NCI-H226 (cell line): ENCODE measurements around the gene CUTC.

Source experiments
- DNase-seq: peaks from one replicate; pipeline ENCODE4 v3.0.0-alpha.2; 2015

Gene CUTC

DNA sequence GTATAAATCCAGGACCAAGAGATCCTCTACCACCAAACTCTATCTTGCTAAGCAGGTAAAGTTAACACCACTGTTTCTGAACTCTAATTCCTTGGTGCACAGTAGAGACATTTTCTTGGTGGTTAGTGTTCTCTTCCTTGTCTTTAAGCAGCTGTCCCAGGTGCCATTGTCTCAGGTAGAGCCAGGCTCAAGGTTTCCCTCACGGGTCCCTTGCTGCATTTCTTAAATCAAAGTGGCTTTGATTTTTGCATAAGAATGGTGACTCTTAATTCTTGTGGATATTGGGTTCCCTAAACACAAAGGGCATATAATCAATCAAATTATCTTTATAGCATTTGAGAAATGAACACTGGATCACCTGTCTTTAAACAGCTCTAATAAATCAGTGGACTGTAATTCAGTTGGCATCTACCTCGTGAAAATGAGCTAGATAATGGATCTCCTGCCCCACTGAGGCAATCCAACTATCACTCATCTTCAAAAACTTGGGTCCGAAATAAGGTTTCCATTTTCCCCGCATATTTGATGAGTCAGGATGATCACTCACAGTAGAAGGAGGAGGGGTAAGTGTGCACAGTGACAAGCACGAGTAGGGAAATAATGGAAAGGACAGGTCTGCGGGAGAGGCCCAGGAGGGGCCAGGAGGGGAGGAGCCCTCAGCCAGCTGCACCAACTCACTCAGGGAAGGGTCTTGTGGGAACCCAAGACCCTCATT lies 52.9 kb downstream of the CUTC start:
- DNase-seq: no peak

DNA sequence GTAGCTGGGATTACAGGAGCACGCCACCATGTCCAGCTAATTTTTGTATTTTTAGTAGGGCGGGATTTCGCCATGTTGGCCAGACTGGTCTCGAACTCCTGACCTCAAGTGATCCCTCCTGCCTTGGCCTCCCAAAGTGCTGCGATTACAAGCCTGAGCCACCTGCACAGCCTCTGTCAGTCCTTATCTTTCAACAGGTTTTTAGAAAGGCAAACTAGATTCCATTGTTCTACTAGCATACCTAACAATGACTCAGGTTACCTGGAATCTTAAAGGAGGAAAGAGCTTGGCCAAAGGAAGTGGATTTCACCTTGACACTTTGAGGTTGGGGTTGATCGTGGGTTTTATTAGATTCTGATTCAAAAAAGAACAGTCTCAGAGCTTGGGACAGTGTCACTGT lies 53.6 kb downstream of the CUTC start:
- peak; percentile 28 for DNase-seq

DNA sequence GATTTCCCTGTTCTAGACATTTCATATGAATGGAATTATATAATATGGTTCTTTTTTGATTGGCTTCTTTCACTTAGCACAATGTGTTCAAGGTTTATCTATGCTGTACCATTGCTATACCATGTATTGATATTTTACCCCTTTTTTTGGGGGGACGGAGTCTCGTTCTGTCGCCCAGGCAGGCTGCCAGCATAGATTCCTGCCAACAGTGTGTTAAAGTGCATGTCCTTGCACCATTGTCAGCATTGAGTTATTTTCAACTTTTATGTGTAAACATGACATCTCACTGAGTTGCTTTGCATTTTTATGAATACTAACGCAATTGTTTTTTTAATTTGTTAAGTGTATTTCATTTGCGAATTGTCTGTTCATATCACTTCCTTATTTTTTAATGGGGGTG lies 55.3 kb downstream of the CUTC start:
- no peak for DNase-seq

DNA sequence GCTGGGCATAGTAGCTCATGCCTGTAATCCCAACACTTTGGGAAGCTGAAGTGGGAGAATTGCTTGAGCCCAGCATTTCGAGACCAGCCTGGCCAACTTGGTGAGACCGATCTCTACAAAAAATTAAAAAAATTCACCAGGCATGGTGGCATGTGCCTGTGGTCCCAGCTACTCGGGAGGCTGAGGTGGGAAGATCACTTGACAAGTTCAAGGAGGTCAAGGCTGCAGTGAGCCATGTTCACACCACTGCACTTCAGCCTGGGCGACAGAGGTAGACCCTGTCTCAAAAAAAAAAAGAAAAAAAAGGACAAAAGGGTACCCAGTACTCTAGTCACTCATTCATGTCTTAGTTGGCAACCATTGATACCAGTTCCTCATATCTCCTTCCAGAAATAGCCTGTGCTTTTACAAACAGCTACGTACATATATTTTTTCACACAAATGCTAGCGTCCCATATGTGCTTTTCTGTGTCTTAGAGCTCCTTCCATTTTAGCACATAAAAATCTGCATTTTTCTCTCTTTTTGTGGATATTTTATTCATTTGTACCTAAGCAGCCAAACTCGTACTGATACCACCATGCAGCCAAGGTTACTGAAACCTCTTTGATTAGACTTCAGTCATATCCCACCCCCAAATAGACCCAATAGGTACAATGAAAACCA lies 55.9 kb downstream of the CUTC start:
- DNase-seq: no peak

DNA sequence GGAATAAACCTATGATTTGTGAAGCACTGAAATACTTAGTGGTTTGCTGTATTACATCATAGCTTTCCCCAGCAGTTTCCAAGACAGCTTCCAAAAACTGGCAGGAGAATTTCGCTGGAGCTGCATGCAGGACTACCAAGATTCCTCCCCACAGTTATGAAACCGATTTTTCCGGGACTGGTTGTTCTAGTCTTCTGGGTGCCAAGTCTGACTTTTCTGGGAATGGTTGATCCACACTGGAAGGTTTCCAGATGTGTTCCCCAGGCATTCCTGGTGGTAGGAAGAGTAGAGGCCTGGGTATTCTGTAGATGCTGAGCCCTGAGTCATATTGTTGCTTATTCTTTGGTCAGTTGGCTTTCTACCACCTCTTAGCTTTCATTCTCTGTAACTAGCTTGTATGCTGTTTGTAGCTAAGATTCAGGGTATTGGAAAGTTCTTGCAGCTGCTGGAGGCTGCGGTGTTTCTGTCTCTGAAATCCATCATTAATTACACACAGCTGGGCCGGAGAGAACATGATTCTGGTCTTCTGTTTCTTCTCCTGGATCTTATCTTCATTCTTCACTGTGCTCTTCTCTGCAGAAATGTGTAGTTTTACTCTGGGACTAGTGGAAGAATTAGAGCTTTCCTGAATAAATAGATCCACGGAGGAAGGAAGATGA lies 56.7 kb downstream of the CUTC start:
- peak; percentile 98 for DNase-seq

DNA sequence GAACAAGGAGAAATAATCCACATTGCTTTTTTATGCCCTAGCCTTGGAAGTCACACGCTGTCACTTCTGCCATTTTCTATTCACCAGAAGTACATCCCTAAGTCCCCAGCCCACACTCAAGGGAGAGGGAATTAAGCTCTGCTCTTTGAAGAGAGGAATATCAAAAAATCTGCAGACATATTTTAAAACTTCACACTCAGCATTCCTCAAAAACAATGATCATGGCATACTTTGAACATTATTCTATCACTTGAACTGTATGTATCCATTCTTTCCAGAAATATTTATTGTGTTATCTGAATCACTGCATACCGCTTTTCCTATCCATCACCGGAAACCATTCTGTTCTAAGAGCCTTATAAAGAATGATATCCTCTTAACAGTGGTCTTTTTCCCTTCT lies 59.8 kb downstream of the CUTC start:
- DNase-seq: no peak

DNA sequence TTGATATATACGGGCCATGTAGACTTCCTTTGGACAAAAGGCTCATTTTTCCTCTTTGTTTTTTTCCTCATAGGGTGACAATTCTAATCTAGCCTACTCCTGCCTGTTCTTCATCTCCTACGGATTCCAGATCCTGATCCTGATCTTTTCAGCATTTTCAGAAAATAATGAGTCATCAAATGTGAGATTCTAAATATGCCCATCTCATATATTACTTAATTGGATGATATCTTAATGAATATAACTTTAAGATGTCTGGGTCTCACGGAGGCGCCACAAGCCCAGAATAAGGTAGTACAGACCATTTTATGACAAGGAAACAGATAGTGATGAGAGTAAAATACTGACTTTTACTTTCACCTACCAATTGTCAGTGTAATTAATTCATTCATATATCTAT lies 61.8 kb downstream of the CUTC start:
- no peak for DNase-seq

DNA sequence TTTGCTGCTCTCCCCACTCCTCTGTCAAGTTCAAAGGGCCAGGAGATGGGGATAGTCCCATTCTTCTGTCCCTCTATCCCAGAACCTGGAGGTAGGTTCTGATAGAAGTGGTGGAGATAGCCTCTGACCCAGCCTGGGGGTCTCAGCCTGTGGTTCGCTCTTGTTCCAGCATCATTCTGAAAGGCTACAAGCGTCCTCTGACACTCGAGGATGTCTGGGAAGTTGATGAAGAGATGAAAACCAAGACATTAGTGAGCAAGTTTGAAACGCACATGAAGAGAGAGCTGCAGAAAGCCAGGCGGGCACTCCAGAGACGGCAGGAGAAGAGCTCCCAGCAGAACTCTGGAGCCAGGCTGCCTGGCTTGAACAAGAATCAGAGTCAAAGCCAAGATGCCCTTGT lies 64.9 kb downstream of the CUTC start:
- no peak for DNase-seq

DNA sequence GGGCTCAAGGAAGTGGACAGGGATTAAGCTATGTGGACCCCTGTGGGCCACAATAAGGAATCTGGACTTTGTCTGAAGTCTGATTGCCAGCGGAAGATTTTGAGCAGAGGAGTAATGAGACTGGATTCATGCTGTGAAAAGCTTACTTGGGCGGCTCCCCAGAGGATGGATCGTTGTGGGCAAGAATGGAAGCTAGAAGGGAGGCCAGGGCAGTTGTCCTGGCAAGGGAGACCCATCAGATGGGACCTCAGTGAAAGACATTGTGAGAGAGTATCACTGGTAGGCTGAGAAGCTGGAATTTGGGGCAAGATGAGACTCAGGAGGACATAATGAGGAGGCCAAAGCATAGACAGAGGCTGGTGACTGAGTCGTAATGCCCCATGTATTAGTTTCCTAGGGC lies 66.0 kb downstream of the CUTC start:
- DNase-seq: no peak

DNA sequence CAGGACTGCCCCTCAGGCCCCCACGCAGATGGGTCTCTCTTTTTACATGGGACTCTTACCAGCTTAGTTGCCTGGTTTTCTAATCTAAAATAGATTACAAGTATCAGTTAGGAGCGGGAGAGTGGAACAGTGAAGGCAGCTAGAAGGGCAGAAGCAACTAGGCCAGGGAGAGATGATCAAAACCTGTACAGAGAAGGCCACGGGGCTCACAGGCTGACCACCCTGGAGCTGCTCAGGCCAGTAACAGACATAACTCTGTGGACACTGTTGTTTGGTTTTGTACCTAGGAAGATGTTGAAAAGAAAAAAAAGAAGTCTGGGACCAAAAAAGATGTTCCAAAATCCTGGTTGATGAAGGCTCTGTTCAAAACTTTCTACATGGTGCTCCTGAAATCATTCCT lies 66.9 kb downstream of the CUTC start:
- DNase-seq: no peak

DNA sequence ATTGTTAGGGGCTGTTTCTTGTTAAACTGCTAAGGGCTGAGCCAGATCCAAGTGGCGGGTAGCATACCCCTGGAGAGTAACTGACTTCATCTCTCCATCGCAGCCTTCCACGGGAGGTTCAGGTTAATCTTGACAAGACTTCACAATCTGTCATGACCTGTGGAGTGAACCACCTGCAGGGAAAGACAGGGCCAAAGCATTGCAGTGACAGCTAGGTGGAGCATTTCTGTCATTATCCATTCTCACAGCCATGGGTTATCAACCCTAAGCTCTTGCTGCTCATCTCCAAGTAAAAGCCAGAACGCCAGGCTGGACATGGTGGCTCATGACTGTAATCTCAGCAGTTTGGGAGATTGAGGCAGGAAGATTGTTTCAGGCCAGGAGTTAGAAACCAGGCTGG lies 67.6 kb downstream of the CUTC start:
- no peak for DNase-seq

DNA sequence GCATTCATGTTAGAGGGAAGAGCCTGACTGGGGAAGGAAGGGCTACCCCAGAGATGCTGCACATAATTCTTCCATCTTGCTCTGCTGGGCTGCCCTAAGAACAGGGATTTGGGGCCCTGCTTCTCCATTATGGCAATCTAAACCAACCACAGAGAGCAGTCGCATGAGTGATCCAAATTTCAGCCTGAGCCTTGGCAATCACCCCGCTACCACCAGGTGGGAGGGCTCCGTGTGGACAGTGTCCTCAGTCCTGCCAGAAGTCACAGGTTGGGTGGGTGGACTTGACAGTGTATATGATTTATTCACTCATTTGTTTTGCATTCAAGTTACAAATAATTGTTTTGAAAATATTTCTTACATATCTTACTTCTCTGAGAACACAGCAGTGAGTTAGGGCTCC lies 72.4 kb downstream of the CUTC start:
- DNase-seq: no peak

DNA sequence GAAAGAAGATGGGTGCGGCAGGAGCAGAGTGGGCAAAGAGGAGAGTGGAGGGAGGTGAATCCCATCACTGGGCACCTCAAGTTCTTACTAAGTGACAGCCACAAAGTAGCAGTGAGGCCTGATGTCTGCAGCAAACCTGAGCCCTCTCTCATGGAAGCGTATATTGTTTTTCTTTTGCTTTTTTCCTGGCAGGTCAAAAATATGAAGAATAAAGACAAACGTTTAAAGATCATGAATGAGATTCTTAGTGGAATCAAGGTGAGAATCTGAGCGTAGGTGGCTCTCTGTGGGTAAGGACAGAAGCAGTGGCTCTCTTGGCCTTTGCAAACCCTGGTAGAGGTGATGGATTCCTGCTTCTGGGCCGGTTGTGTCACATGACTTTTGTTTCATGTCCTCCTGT lies 73.2 kb downstream of the CUTC start:
- no peak for DNase-seq
